ENCODE data around the gene LHPP.
"Not testable (repeated sequence)": the region's sequence is repeated elsewhere in the genome, so short reads cannot be mapped to it uniquely, and the experiment has no call there.

The LHPP gene

DNA sequence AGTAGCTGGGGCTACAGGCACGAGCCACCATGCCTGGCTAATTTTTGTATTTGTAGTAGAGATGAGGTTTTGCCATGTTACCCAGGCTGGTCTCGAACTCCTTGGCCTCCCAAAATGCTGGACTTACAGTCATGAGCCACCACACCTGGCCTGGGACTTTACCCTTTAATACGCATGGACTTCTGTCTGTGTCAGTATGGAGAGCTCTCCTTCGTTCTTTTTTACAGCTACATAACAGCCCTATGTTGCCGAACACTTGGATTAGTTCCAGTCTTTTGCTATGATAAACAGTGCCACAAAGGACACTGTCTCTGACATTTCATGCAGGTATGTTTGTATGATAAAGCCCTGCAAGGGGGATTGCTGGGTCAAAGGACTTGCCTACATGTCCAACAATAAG is 32.0 kb upstream of the LHPP start:
- Mint-ChIP-seq H3K9me3 (no peaks in the 10 kb centered on the region), H3K27me3 (peaks cover 48% of the 10 kb centered on the region), H3K4me3 (no peak overlapping the region), H3K36me3 (ENCODE audit: low read depth) (no peaks in the 10 kb centered on the region), H3K4me1 (ENCODE audit: low read depth) (no peaks in the 10 kb centered on the region), H3K27ac (no peak overlapping the region)
- intact Hi-C loops (cut with micrococcal nuclease), result no loop called here

DNA sequence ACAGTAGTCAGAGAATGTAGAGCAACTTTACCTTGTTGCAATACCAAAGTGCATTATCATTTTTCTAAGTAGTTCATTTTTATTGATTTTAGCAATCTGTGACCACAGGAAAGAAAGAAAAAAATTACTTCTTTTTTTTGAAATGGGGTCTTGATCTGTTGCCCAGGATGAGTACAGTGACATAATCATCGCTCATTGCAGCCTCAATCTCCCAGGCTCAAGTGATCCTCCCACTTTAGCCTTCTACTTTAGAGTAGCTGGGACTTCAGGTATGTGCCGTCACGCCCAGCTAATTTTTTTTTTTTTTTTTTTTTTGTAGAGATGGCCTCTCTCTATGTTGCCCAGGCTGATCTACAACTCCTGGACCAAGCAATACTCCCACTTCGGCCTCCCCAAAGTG is 31.5 kb upstream of the LHPP start:
- no peaks in the 10 kb centered on the region for H3K9me3 Mint-ChIP-seq
- H3K27me3 Mint-ChIP-seq, result peaks cover 48% of the 10 kb centered on the region
- no peak overlapping the region for H3K4me3 Mint-ChIP-seq
- no peaks in the 10 kb centered on the region for H3K36me3 Mint-ChIP-seq (ENCODE audit: low read depth)
- intact Hi-C loops (cut with micrococcal nuclease), result no loop called here
- no peak overlapping the region for H3K27ac Mint-ChIP-seq
- H3K4me1 Mint-ChIP-seq (ENCODE audit: low read depth), result no peaks in the 10 kb centered on the region

DNA sequence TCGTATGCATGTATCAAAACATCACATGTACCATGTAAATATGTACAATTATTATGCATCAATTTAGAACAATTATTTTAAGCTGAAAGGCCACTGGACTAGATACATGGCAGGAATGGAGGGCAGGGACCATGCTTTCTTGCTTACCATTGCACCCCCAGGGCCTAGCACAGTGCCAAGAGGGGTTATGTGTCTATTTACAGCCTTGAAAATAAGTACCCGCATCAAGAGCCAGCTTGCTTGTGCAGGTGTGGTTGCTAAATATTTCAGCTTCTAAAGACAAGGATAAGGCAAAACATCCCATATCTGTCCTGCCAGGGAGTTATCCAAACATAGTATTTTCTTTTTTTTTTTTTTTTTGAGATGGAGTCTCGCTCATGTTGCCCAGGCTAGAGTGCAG is 28.2 kb upstream of the LHPP start:
- Mint-ChIP-seq H3K9me3 (no peaks in the 10 kb centered on the region), H3K4me1 (ENCODE audit: low read depth) (no peaks in the 10 kb centered on the region), H3K27me3 (peaks cover 35% of the 10 kb centered on the region), H3K36me3 (ENCODE audit: low read depth) (no peaks in the 10 kb centered on the region), H3K4me3 (no peak overlapping the region), H3K27ac (no peak overlapping the region)
- intact Hi-C loops (cut with micrococcal nuclease), result no loop called here

DNA sequence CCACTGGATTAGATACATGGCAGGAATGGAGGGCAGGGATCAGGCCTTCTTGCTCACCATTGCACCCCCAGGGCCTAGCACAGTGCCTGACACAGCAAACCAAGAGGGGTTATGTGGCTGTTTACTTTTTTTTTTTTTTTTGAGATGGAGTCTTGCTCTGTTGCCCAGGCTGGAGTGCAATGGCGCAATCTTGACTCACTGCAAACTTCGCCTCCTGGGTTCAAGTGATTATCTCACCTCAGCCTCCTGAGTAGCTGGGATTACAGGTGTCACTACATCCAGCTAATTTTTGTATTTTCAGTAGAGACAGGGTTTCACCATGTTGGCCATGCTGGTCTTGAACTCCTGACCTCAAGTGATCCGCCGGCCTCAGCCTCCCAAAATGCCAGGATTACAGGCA is 25.9 kb upstream of the LHPP start:
- peaks cover 23% of the 10 kb centered on the region for H3K27me3 Mint-ChIP-seq
- H3K4me1 Mint-ChIP-seq (ENCODE audit: low read depth); H3K27ac Mint-ChIP-seq; intact Hi-C loops (cut with micrococcal nuclease); H3K36me3 Mint-ChIP-seq (ENCODE audit: low read depth); H3K4me3 Mint-ChIP-seq; H3K9me3 Mint-ChIP-seq: not testable (repeated sequence)

DNA sequence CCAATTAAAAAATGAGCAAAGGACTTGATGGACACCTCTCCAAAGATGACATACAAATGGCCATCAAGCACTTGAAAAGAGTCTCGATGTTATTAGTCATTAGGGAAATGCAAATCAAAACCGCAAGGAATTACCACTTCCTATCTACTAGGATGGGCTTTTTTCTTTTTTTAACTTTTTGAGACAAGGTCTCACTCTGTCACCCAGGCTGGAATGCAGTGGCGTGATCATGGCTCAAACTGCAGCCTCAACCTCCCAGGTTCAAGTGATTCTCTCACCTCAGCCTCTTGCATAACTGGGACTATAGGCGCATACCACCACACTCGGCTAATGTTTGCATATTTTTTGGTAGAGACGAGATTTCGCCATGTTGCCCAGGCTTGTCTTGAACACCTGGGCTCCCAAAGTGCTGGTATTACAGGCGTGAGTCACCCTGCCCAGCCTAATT is 25.4 kb upstream of the LHPP start:
- H3K27ac Mint-ChIP-seq, result no peak overlapping the region
- no peak overlapping the region for H3K4me3 Mint-ChIP-seq
- no peaks in the 10 kb centered on the region for H3K36me3 Mint-ChIP-seq (ENCODE audit: low read depth)
- peaks cover 21% of the 10 kb centered on the region for H3K27me3 Mint-ChIP-seq
- intact Hi-C loops (cut with micrococcal nuclease), result no loop called here
- H3K9me3 Mint-ChIP-seq, result no peaks in the 10 kb centered on the region
- no peaks in the 10 kb centered on the region for H3K4me1 Mint-ChIP-seq (ENCODE audit: low read depth)

DNA sequence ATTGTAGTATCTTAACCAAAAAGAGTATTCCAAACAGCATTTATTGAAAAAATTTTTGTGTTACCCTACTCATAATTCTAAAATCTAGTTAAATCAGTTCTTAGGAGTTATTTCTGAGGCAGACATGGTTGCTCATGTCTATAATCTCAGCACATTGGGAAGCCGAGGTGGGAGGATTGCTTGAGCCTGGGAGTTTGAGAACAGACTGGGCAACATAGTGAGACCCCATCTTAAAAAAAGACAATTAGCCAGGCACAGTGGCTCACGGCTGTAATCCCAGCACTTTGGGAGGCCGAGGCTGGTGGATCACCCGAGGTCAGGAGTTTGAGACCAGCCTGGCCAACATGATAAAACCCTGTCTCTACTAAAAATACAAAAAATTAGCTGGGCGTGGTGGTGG is 19.9 kb upstream of the LHPP start:
- H3K27ac Mint-ChIP-seq; H3K4me1 Mint-ChIP-seq (ENCODE audit: low read depth); H3K9me3 Mint-ChIP-seq; intact Hi-C loops (cut with micrococcal nuclease); H3K4me3 Mint-ChIP-seq; H3K36me3 Mint-ChIP-seq (ENCODE audit: low read depth): not testable (repeated sequence)
- peaks cover 52% of the 10 kb centered on the region for H3K27me3 Mint-ChIP-seq

DNA sequence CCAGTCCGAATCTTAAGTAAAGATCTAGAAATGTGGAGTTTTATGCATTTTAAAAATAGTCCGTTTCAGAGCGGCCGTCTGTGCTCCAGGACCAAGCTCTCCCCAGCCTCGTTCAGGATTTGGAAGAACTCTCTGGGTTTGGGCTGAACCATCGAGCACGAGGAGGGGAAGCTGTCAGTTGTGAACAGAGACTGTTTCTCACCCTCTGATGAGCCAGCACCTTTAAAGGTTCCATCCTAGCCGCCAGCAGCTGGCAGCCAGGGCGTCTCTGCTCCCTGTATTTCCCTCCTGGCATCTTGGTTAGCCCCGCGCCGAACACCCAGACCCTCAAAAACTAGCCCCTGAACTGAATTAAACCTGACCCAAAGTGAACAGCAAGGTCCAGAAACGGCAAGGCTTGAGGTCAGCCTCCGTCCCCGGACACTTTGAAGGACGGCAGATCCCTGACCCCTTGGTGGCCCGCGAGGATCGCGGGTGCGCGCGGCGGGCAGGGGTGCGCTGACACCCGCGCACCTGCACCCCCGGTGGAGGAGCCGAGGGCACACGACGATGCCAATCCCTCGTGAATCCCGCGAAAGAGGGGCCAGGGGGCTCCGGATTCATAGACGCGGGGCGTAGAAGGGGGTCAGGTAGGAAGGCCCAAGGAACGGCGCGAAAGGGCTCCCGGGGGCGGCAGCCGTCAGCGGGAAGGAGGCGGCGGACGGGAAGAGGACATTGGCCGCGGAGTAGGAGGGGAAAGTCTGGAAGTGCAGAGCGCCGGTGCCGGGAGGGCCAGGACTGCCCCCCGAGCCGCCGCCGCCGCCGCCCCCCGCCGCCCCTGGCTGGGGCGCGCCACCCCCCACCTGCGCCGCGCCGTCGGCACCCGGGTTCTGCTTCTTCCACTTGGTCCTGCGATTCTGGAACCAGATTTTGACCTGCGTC is 14.5 kb upstream of the LHPP start:
- Mint-ChIP-seq H3K27ac (no peak overlapping the region), H3K4me1 (ENCODE audit: low read depth) (peaks cover 15% of the 10 kb centered on the region), H3K27me3 (peaks cover 86% of the 10 kb centered on the region), H3K36me3 (ENCODE audit: low read depth) (no peaks in the 10 kb centered on the region), H3K9me3 (no peaks in the 10 kb centered on the region), H3K4me3 (no peak overlapping the region)
- intact Hi-C loops (cut with micrococcal nuclease), result no loop called here

DNA sequence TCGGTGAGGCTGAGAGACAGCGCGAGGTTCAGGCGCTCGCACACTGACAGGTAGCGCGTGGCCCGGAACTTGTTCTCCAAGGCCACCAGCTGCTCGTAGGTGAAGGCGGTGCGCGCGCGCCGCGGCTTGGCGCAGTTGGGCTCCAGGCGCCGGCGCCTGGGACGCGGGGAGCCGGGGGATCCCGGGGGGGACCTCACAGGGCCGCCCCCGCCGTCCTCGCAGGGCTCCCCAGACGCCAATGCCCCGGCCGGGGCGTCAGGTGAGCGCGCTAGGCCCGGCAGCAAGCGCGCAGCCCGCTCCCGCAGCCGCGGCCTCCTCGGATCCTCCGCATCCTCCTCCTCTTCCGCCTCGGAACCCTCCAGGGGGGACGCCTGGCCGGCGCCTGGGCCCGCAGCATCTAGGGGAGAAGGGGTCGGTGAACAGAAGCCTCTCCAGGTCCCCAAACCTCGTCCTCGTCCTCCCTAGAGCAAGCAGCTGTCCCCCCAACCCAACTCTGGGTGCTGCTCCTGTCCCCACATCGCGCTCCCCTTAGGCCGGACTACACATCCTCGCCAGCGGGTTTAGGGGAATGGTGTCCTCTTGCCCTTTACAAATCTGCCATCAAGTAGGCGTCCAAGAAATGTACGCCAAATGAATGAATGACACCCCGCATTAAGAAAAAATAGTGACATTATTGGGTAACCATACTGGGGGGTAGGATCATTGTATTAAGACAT is 13.7 kb upstream of the LHPP start:
- H3K4me3 Mint-ChIP-seq, result no peak overlapping the region
- no peak overlapping the region for H3K27ac Mint-ChIP-seq
- peaks cover 15% of the 10 kb centered on the region for H3K4me1 Mint-ChIP-seq (ENCODE audit: low read depth)
- no peaks in the 10 kb centered on the region for H3K9me3 Mint-ChIP-seq
- peaks cover 90% of the 10 kb centered on the region for H3K27me3 Mint-ChIP-seq
- intact Hi-C loops (cut with micrococcal nuclease), result no loop called here
- H3K36me3 Mint-ChIP-seq (ENCODE audit: low read depth), result no peaks in the 10 kb centered on the region

DNA sequence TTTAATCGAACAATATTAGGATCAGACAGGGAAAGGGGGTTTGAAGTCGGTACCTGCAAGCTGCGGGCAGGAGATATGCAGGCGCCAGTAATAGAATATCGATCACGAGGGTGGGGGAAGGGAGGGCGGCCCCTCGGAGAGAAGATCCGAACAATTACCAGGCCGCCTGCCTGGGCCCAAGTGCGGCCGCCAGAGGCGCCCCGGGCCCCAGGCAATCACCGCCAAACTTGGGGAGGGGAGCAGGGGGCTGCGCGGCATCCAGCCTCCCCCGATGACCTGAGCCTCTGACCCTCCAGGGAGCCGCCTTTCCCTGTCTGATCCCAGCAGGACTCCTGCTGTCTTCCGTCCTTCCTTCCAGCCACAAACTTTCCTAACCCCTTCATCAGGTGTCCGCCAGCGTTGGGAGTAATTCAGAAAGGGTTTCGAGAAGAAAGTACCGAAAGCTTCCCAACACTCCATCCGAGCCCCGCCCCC is 12.9 kb upstream of the LHPP start:
- H3K36me3 Mint-ChIP-seq (ENCODE audit: low read depth), result no peaks in the 10 kb centered on the region
- H3K27me3 Mint-ChIP-seq, result peaks cover 91% of the 10 kb centered on the region
- H3K9me3 Mint-ChIP-seq, result no peaks in the 10 kb centered on the region
- H3K4me1 Mint-ChIP-seq (ENCODE audit: low read depth), result peaks cover 15% of the 10 kb centered on the region
- intact Hi-C loops (cut with micrococcal nuclease), result no loop called here
- H3K4me3 Mint-ChIP-seq, result no peak overlapping the region
- no peak overlapping the region for H3K27ac Mint-ChIP-seq

DNA sequence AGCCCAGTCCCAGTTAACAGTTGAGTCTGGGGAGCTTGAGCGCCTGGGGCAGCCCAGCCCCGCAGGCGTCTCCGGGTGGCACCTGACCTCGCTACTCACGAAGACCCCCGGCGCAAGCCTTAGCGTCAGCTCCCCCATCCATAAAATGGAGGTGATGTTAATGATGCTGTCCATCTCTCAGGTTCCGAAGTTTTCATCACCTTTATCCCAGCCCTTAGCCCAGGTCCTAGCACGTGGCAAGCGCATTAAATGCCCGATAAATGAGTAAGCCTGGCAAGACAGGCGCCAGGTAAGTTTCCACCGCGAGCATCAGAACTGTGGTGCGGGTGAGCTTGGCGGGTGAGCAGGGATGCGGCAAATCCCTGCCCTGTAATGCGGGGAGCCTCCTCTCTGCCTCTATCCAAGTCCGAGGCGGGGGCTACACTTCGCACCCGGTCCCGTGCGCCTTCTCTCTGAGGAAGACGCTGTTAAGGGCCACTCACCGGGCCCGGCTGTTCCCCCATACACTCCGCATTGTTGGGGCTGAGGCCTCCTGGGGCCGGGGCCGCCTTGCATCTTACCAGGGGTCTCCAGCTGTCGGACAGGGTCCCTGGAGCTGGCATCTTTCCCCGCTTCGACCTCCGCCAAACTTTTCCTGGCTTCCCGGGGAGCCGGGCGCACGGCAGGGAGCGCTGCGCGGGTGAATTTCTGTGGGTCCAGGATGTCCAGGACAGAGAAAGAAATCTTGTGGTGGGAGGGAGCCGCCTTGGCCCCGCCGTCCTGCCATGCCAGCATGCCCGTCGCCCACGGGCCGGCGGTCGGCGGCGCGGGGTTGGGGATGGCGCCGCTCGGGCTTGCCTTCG is 12.2 kb upstream of the LHPP start:
- Mint-ChIP-seq H3K4me3 (peak overlapping the region; percentile 5), H3K36me3 (ENCODE audit: low read depth) (no peaks in the 10 kb centered on the region), H3K27me3 (peaks cover 92% of the 10 kb centered on the region), H3K27ac (no peak overlapping the region), H3K4me1 (ENCODE audit: low read depth) (peaks cover 15% of the 10 kb centered on the region), H3K9me3 (no peaks in the 10 kb centered on the region)
- intact Hi-C loops (cut with micrococcal nuclease), result no loop called here

DNA sequence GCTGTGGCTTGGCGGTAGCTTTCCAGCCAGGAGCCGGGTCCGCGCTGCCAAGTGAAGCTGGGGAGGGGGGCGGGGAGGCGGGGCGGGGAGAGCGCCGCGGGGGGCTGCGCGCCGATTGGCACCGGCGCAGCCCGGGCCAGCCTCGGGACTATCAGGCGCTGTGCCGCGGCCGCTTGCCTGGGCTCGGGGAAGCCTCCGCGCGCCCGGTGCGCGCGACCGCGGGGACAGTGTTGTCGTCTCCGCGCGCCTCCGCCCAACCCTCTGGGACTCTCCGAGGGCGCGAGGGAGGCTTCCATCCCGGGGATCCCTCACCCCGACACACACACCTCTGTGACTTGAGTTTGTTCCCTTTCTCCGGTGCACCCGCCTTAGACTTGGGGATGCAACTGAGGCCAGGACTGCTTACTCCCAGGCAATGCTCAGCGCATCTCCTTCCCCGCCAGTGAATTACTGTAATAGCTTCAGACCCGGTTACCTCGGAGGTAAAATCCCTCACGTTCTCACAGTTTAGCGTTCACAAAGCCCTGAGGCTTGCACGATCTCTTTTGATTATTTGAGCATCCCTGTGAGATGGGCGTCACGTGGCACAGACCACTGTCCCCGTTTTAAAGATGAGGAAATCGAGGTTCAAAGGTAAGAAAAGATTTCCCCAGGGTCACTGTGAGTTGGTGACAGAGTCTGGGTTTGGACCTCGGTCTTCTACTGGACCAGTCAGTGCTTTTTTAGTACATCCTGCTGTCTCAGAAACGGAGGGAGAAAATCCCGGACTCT is 11.4 kb upstream of the LHPP start, which contains the start of gene NKX1-2:
Gene NKX1-2 (minus strand): TSS at position 24 of the 771 bp plus-strand sequence. CDS start 92 bp downstream, outside the sequence.
- no peaks in the 10 kb centered on the region for H3K36me3 Mint-ChIP-seq (ENCODE audit: low read depth)
- no peaks in the 10 kb centered on the region for H3K9me3 Mint-ChIP-seq
- H3K4me3 Mint-ChIP-seq, result peak within 1 kb of the TSS; percentile 5
- H3K27me3 Mint-ChIP-seq, result peaks cover 93% of the 10 kb centered on the region
- peaks cover 15% of the 10 kb centered on the region for H3K4me1 Mint-ChIP-seq (ENCODE audit: low read depth)
- no peak within 1 kb of the TSS for H3K27ac Mint-ChIP-seq
- intact Hi-C loops (cut with micrococcal nuclease), result no loop called here

DNA sequence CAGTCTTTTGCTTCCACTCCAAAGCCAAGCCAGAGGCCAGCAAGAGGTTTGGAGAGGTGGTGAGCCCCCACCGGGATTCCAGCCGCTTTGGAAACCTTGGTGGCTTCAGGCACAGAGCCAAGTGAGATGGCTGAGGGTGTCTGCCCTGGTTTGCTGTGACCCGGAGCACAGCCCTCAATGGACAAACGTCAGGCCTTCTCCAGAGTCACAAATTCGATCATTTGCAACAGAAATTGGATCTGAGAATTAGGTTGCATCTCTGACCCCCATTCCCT is 10.9 kb upstream of the LHPP start:
- intact Hi-C loops (cut with micrococcal nuclease), result no loop called here
- Mint-ChIP-seq H3K9me3 (no peaks in the 10 kb centered on the region), H3K27ac (no peak overlapping the region), H3K27me3 (peaks cover 95% of the 10 kb centered on the region), H3K4me1 (ENCODE audit: low read depth) (peaks cover 15% of the 10 kb centered on the region), H3K4me3 (no peak overlapping the region), H3K36me3 (ENCODE audit: low read depth) (no peaks in the 10 kb centered on the region)

DNA sequence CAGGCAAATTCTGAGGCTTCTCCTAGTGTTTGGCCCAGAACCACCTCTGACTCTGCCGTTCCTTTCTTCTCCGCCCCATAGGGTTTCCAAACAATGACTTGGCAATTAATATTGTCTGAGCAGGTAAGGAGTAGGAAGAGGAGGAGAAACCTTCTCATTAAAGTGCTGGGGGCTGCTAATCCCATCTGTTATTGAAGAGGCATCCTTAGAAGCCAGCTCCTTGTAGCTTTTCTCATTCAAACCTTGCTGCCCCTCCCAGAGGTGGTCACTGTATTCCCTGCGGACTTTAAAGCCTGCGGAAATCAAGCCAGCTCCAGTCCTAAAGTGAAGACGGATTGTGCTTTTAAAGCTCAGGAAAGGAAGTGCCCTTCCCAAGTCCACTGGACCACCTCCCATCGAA is 10.3 kb upstream of the LHPP start:
- Mint-ChIP-seq H3K4me1 (ENCODE audit: low read depth) (peaks cover 15% of the 10 kb centered on the region), H3K27me3 (peaks cover 95% of the 10 kb centered on the region)

More for the DNA sequence above, 10.3 kb upstream of the LHPP start:
- H3K36me3 Mint-ChIP-seq (ENCODE audit: low read depth), result no peaks in the 10 kb centered on the region
- no peak overlapping the region for H3K27ac Mint-ChIP-seq
- H3K4me3 Mint-ChIP-seq, result no peak overlapping the region
- intact Hi-C loops (cut with micrococcal nuclease), result no loop called here
- H3K9me3 Mint-ChIP-seq, result no peaks in the 10 kb centered on the region

All from dendritic cell treated with granulocyte-macrophage colony-stimulating factor and Interleukin-4, amounts not matched to agents 40 ng/mL and 50 ng/mL, for 4 days (primary cell).